Large intestine (tissue), 3 donors: ENCODE results near the gene EPX. TPM values are rescaled to one million over a fixed set of nuclear protein-coding genes. Genes with fewer than 3 reads are reported as not detected.

Experiments used
- DNase-seq, 2 donors: peaks; one replicate each; pipeline versions ENCODE4 v3.0.0 to v3.0.0-alpha.2; 2013
- H3K27ac ChIP-seq: one replicate; pipeline ENCODE4 v1.5.1; 2013; ENCODE audit warnings: low read length
- H3K27me3 ChIP-seq: 2 replicates; pipeline ENCODE4 v1.6.1; 2013; ENCODE audit warnings: low read length; ENCODE audit not compliant: control insufficient read depth, insufficient read depth
- H3K36me3 ChIP-seq: 2 replicates; pipeline ENCODE4 v1.6.1; 2013; ENCODE audit warnings: low read length; ENCODE audit not compliant: control insufficient read depth, insufficient read depth
- H3K4me1 ChIP-seq: one replicate; pipeline ENCODE4 v1.6.1; 2013; ENCODE audit warnings: low read length; ENCODE audit not compliant: control insufficient read depth, insufficient read depth
- H3K4me3 ChIP-seq: one replicate; pipeline ENCODE4 v1.5.1; 2013; ENCODE audit warnings: low read length
- H3K9me3 ChIP-seq: one replicate; pipeline ENCODE4 v1.6.1; 2013; ENCODE audit warnings: mild to moderate bottlenecking, low read depth, low read length, moderate library complexity; ENCODE audit not compliant: control insufficient read depth
- WGBS: methylation state at CpG from one replicate; pipeline ENCODE4 v1.1.5; 2013; ENCODE audit warnings: low lambda C conversion rate; ENCODE audit not compliant: insufficient coverage; 5-methylcytosine and 5-hydroxymethylcytosine counted together
- polyA plus RNA-seq: library from polyadenylated mRNA; unstranded; fragments of 120-200 nt; gene quantifications from one replicate; pipeline ENCODE4 v1.2.1, GENCODE V29; 2013

Gene EPX
- polyA plus RNA-seq, 1 donor = 0.24 TPM

GRCh38 chr17:58224315-58224714, 31.8 kb downstream of the EPX start:
- H3K4me1 ChIP-seq = peaks cover 6% of the 10 kb centered on the region
- H3K27me3 ChIP-seq = peaks cover 3% of the 10 kb centered on the region
- H3K36me3 ChIP-seq = no peaks in the 10 kb centered on the region
- WGBS = 50% methylated on average over 1 of the region's 1 CpG
- no peak for DNase-seq
- H3K4me3 ChIP-seq = no peak overlapping the region
- H3K9me3 ChIP-seq = no peaks in the 10 kb centered on the region
- no peak overlapping the region for H3K27ac ChIP-seq

GRCh38 chr17:58227733-58228132, 35.2 kb downstream of the EPX start:
- Histone ChIP-seq H3K27me3 (peaks cover 3% of the 10 kb centered on the region), H3K9me3 (no peaks in the 10 kb centered on the region), H3K4me3 (no peak overlapping the region), H3K36me3 (no peaks in the 10 kb centered on the region), H3K27ac (no peak overlapping the region), H3K4me1 (no peaks in the 10 kb centered on the region)
- DNase-seq = no peak
- no CpG with 5 or more reads among the region's 3 CpGs for WGBS

GRCh38 chr17:58228679-58229078, 36.2 kb downstream of the EPX start:
- peaks cover 3% of the 10 kb centered on the region for H3K27me3 ChIP-seq
- no peaks in the 10 kb centered on the region for H3K9me3 ChIP-seq
- DNase-seq = no peak
- no peaks in the 10 kb centered on the region for H3K36me3 ChIP-seq
- no peak overlapping the region for H3K27ac ChIP-seq
- H3K4me1 ChIP-seq = no peaks in the 10 kb centered on the region
- WGBS = no CpG with 5 or more reads among the region's 3 CpGs
- no peak overlapping the region for H3K4me3 ChIP-seq

- DNase-seq = no peak
- no peaks in the 10 kb centered on the region for H3K4me1 ChIP-seq
- H3K4me3 ChIP-seq = no peak overlapping the region
- H3K9me3 ChIP-seq = no peaks in the 10 kb centered on the region
- H3K27ac ChIP-seq = no peak overlapping the region
- no CpG with 5 or more reads among the region's 1 CpG for WGBS
- H3K36me3 ChIP-seq = no peaks in the 10 kb centered on the region
- peaks cover 3% of the 10 kb centered on the region for H3K27me3 ChIP-seq
Observed at GRCh38 chr17:58229384-58229783, 36.9 kb downstream of the EPX start.

GRCh38 chr17:58229881-58230280, 37.4 kb downstream of the EPX start:
- no peak overlapping the region for H3K4me3 ChIP-seq
- WGBS = no CpG with 5 or more reads among the region's 4 CpGs
- H3K4me1 ChIP-seq = no peaks in the 10 kb centered on the region
- no peak for DNase-seq
- H3K27ac ChIP-seq = no peak overlapping the region
- H3K27me3 ChIP-seq = peaks cover 3% of the 10 kb centered on the region
- H3K9me3 ChIP-seq = no peaks in the 10 kb centered on the region
- H3K36me3 ChIP-seq = no peaks in the 10 kb centered on the region

GRCh38 chr17:58231641-58232040, 39.1 kb downstream of the EPX start:
- WGBS = no CpG with 5 or more reads among the region's 2 CpGs
- Histone ChIP-seq H3K9me3 (no peaks in the 10 kb centered on the region), H3K27me3 (no peaks in the 10 kb centered on the region), H3K36me3 (no peaks in the 10 kb centered on the region), H3K27ac (no peak overlapping the region), H3K4me1 (peaks cover 4% of the 10 kb centered on the region), H3K4me3 (no peak overlapping the region)
- DNase-seq = peak in 1 of 2 donors; percentile 20

GRCh38 chr17:58232707-58233156, 40.2 kb downstream of the EPX start:
- peaks cover 9% of the 10 kb centered on the region for H3K4me1 ChIP-seq
- no peak overlapping the region for H3K4me3 ChIP-seq
- H3K9me3 ChIP-seq = no peaks in the 10 kb centered on the region
- WGBS = no CpG with 5 or more reads among the region's 12 CpGs
- DNase-seq = no peak
- H3K27ac ChIP-seq = no peak overlapping the region
- H3K27me3 ChIP-seq = no peaks in the 10 kb centered on the region
- H3K36me3 ChIP-seq = no peaks in the 10 kb centered on the region

GRCh38 chr17:58233543-58233942, 41.0 kb downstream of the EPX start:
- H3K4me3 ChIP-seq = no peak overlapping the region
- H3K4me1 ChIP-seq = peaks cover 9% of the 10 kb centered on the region
- DNase-seq = no peak
- no CpG with 5 or more reads among the region's 3 CpGs for WGBS
- H3K36me3 ChIP-seq = no peaks in the 10 kb centered on the region
- H3K9me3 ChIP-seq = no peaks in the 10 kb centered on the region
- no peaks in the 10 kb centered on the region for H3K27me3 ChIP-seq
- H3K27ac ChIP-seq = no peak overlapping the region

GRCh38 chr17:58234512-58234911, 42.0 kb downstream of the EPX start:
- Histone ChIP-seq H3K27me3 (no peaks in the 10 kb centered on the region), H3K27ac (no peak overlapping the region), H3K9me3 (no peaks in the 10 kb centered on the region), H3K36me3 (no peaks in the 10 kb centered on the region), H3K4me3 (no peak overlapping the region), H3K4me1 (peaks cover 9% of the 10 kb centered on the region)
- no peak for DNase-seq
- WGBS = no CpG with 5 or more reads among the region's 3 CpGs

GRCh38 chr17:58235821-58236220, 43.3 kb downstream of the EPX start:
- Histone ChIP-seq H3K4me1 (peaks cover 9% of the 10 kb centered on the region), H3K4me3 (no peak overlapping the region), H3K27me3 (no peaks in the 10 kb centered on the region), H3K9me3 (no peaks in the 10 kb centered on the region), H3K27ac (no peak overlapping the region), H3K36me3 (no peaks in the 10 kb centered on the region)
- no peak for DNase-seq
- WGBS = no CpG with 5 or more reads among the region's 1 CpG

- no CpG with 5 or more reads among the region's 2 CpGs for WGBS
- peak in 1 of 2 donors; percentile 30 for DNase-seq
- no peaks in the 10 kb centered on the region for H3K9me3 ChIP-seq
- no peak overlapping the region for H3K4me3 ChIP-seq
- peaks cover 9% of the 10 kb centered on the region for H3K4me1 ChIP-seq
- H3K36me3 ChIP-seq = no peaks in the 10 kb centered on the region
- no peaks in the 10 kb centered on the region for H3K27me3 ChIP-seq
- no peak overlapping the region for H3K27ac ChIP-seq
Observed at GRCh38 chr17:58236394-58236793, 43.9 kb downstream of the EPX start.
